HG03378 (cell line): ENCODE data around the gene UCK1.
"Not testable (repeated sequence)": the region's sequence is repeated elsewhere in the genome, so short reads cannot be mapped to it uniquely, and the experiment has no call there.

ENCODE experiments used
- ATAC-seq: cut with Tn5 transposase; IDR thresholded peaks from one replicate; pipeline ENCODE4 v1.9.1; 2021; ENCODE audit warnings: mild to moderate bottlenecking, moderate library complexity; ENCODE audit not compliant: unreplicated experiment

Gene UCK1

GRCh38 chr9:131554087-131554842, 23.2 kb upstream of the UCK1 start:
- no peak for ATAC-seq

GRCh38 chr9:131552030-131552429, 21.0 kb upstream of the UCK1 start:
- ATAC-seq, result no peak

GRCh38 chr9:131550465-131550864, 19.4 kb upstream of the UCK1 start:
- ATAC-seq, result not testable (repeated sequence)

- not testable (repeated sequence) for ATAC-seq
These were observed 18.1 kb upstream of the UCK1 start for GRCh38 chr9:131549186-131549585.

GRCh38 chr9:131546336-131547084, 15.4 kb upstream of the UCK1 start:
- no peak for ATAC-seq

GRCh38 chr9:131545786-131546335, 14.8 kb upstream of the UCK1 start:
- ATAC-seq, result no peak

- no peak for ATAC-seq
These were observed 14.1 kb upstream of the UCK1 start, which contains the start of gene PRRT1B for GRCh38 chr9:131545003-131545785. Gene PRRT1B (plus strand): TSS chr9:131545523. CDS start chr9:131545616, 93 bp downstream.

- no peak for ATAC-seq
These were observed 12.1 kb upstream of the UCK1 start for GRCh38 chr9:131543141-131543540.

GRCh38 chr9:131539223-131539923, 8.3 kb upstream of the UCK1 start:
- ATAC-seq, result no peak

- ATAC-seq, result no peak
These were observed 6.9 kb upstream of the UCK1 start for GRCh38 chr9:131537946-131538345.

GRCh38 chr9:131534721-131535237, 3.7 kb upstream of the UCK1 start:
- no peak for ATAC-seq

- no peak for ATAC-seq
These were observed 530 bp downstream of the UCK1 start for GRCh38 chr9:131530546-131530919.

GRCh38 chr9:131529597-131530545, 1.2 kb downstream of the UCK1 start:
- ATAC-seq, result no peak

- ATAC-seq, result no peak
These were observed 2.1 kb downstream of the UCK1 start for GRCh38 chr9:131528886-131529505.

GRCh38 chr9:131528186-131528585, 2.9 kb downstream of the UCK1 start:
- no peak for ATAC-seq

- no peak for ATAC-seq
These were observed 5.2 kb downstream of the UCK1 start for GRCh38 chr9:131525643-131526565.

GRCh38 chr9:131524665-131525315, 6.3 kb downstream of the UCK1 start:
- ATAC-seq, result no peak
